ENCODE measurements around the gene SLC30A1.
A peak's percentile ranks its signal among the peaks of the same experiment; 100 is the strongest.
"Not testable (repeated sequence)": the region's sequence is repeated elsewhere in the genome, so short reads cannot be mapped to it uniquely, and the experiment has no call there.

Gene SLC30A1

DNA sequence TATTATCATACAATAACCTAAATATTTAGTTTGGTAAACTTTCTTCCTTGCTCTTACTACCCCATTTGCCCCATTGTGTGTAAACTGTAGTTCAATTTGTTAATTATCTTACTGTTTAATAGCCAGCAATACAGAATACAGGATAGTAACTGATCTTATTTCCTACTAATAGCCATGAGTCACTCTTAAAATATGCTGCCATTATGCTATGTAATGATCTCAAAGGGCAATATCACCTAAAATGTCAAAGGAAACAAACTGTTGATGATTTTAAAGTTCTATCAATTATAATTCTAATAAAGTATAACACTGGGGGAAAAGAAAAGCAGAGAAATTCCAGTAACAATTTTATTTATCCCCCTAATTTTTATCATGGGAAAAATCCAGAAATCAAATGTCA lies 4.3 kb downstream of the SLC30A1 start:
- H4K20me1 ChIP-seq (ENCODE audit: insufficient read depth, low read length, poor library complexity, severe bottlenecking): peaks cover 49% of the 10 kb centered on the region
- peaks cover 53% of the 10 kb centered on the region for H3K4me1 ChIP-seq (ENCODE audit: insufficient read depth, low read length, poor library complexity, severe bottlenecking)
- H3K4me2 ChIP-seq (ENCODE audit: low read depth, low read length, poor library complexity, severe bottlenecking): peak overlapping the region; percentile 87
- H2AFZ ChIP-seq (ENCODE audit: low read length): no peak overlapping the region
- H3K9ac ChIP-seq (ENCODE audit: low read depth, low read length, poor library complexity, severe bottlenecking): peak overlapping the region; percentile 1
- TF ChIP-seq, protein P1, sequence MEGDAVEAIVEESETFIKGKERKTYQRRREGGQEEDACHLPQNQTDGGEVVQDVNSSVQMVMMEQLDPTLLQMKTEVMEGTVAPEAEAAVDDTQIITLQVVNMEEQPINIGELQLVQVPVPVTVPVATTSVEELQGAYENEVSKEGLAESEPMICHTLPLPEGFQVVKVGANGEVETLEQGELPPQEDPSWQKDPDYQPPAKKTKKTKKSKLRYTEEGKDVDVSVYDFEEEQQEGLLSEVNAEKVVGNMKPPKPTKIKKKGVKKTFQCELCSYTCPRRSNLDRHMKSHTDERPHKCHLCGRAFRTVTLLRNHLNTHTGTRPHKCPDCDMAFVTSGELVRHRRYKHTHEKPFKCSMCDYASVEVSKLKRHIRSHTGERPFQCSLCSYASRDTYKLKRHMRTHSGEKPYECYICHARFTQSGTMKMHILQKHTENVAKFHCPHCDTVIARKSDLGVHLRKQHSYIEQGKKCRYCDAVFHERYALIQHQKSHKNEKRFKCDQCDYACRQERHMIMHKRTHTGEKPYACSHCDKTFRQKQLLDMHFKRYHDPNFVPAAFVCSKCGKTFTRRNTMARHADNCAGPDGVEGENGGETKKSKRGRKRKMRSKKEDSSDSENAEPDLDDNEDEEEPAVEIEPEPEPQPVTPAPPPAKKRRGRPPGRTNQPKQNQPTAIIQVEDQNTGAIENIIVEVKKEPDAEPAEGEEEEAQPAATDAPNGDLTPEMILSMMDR (conservative IDR thresholded peaks at IDR 0.05; ENCODE audit: low read length): no peak
- TF ChIP-seq EZH2phosphoT487 (IDR thresholded peaks at IDR 0.05; ENCODE audit: borderline replicate concordance): no peak
- H3K79me2 ChIP-seq (ENCODE audit: insufficient read depth, low read length): peaks cover 61% of the 10 kb centered on the region
- H3K9me3 ChIP-seq (ENCODE audit: insufficient read depth, low read depth, low read length): no peaks in the 10 kb centered on the region
- H3F3A ChIP-seq (ENCODE audit: low read depth): no peaks in the 10 kb centered on the region
- H3K4me3 ChIP-seq (ENCODE audit: low read length, poor library complexity, severe bottlenecking): peak overlapping the region; percentile 80
- no peaks in the 10 kb centered on the region for H3K9me2 ChIP-seq (replicated peaks; ENCODE audit: low read depth, low read length)
- H3K36me3 ChIP-seq (ENCODE audit: insufficient read depth, low read length): no peaks in the 10 kb centered on the region; the same call in 1 of the 2 replicates
- H3K27me3 ChIP-seq (ENCODE audit: insufficient read depth, low read length, poor library complexity, severe bottlenecking): no peaks in the 10 kb centered on the region

DNA sequence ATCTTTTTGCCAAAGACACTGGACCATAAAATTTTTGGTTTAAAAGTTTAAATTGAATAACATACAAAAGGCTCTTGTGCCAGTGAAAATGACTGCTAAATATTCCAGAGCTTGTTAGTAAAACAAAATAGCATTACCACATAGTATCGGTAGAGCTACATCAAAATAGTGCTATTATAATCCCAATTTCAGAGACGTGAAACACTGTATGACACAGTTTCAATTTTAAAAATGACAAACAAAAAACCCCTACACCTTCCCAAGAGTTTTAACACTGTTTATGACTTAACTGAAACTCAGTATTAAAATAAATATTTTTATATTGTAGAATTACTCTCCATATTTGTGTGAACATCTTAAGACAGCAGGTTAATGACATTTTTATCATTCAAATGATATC lies 7.0 kb downstream of the SLC30A1 start:
- no peak overlapping the region for H2AFZ ChIP-seq (ENCODE audit: low read length)
- H3K27me3 ChIP-seq (ENCODE audit: insufficient read depth, low read length, poor library complexity, severe bottlenecking): no peaks in the 10 kb centered on the region
- no peaks in the 10 kb centered on the region; the same call in 1 of the 2 replicates for H3K36me3 ChIP-seq (ENCODE audit: insufficient read depth, low read length)
- no peaks in the 10 kb centered on the region for H3K9me2 ChIP-seq (replicated peaks; ENCODE audit: low read depth, low read length)
- H3K9me3 ChIP-seq (ENCODE audit: insufficient read depth, low read depth, low read length): no peaks in the 10 kb centered on the region
- H3K4me1 ChIP-seq (ENCODE audit: insufficient read depth, low read length, poor library complexity, severe bottlenecking): peaks cover 46% of the 10 kb centered on the region
- peaks cover 43% of the 10 kb centered on the region for H4K20me1 ChIP-seq (ENCODE audit: insufficient read depth, low read length, poor library complexity, severe bottlenecking)
- H3K4me2 ChIP-seq (ENCODE audit: low read depth, low read length, poor library complexity, severe bottlenecking): no peak overlapping the region
- H3K9ac ChIP-seq (ENCODE audit: low read depth, low read length, poor library complexity, severe bottlenecking): peak overlapping the region; percentile 16
- H3F3A ChIP-seq (ENCODE audit: low read depth): no peaks in the 10 kb centered on the region
- TF ChIP-seq, protein P1 (conservative IDR thresholded peaks at IDR 0.05; ENCODE audit: low read length): no peak
- TF ChIP-seq EZH2phosphoT487 (IDR thresholded peaks at IDR 0.05; ENCODE audit: borderline replicate concordance): no peak
- H3K79me2 ChIP-seq (ENCODE audit: insufficient read depth, low read length): peaks cover 47% of the 10 kb centered on the region
- no peak overlapping the region for H3K4me3 ChIP-seq (ENCODE audit: low read length, poor library complexity, severe bottlenecking)

DNA sequence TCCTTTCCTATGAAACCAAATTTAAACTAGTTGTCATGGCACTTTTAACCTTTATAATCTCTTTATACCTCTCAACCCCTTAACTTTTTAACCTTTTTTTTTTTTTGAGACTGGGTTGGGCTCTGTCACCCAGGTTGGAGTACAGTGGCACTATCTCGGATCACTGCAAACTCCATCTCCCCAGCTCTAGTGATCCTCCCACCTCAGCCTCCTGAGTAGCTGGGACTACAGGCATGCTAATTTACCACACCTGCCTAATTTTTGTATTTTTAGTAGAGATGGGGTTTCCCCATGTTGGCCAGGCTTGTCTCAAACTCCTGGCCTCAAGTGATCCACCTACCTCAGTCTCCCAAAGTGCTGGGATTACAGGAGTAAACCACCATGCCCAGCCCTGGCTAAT lies 8.6 kb downstream of the SLC30A1 start:
- not testable (repeated sequence) for H2AFZ ChIP-seq (ENCODE audit: low read length); H3K36me3 ChIP-seq (ENCODE audit: insufficient read depth, low read length); H3F3A ChIP-seq (ENCODE audit: low read depth); H3K9me3 ChIP-seq (ENCODE audit: insufficient read depth, low read depth, low read length); H3K9ac ChIP-seq (ENCODE audit: low read depth, low read length, poor library complexity, severe bottlenecking); H3K4me3 ChIP-seq (ENCODE audit: low read length, poor library complexity, severe bottlenecking); H3K9me2 ChIP-seq (replicated peaks; ENCODE audit: low read depth, low read length); H3K4me2 ChIP-seq (ENCODE audit: low read depth, low read length, poor library complexity, severe bottlenecking); H3K27me3 ChIP-seq (ENCODE audit: insufficient read depth, low read length, poor library complexity, severe bottlenecking)
- H4K20me1 ChIP-seq (ENCODE audit: insufficient read depth, low read length, poor library complexity, severe bottlenecking): peaks cover 27% of the 10 kb centered on the region
- H3K79me2 ChIP-seq (ENCODE audit: insufficient read depth, low read length): peaks cover 30% of the 10 kb centered on the region
- H3K4me1 ChIP-seq (ENCODE audit: insufficient read depth, low read length, poor library complexity, severe bottlenecking): peaks cover 31% of the 10 kb centered on the region

DNA sequence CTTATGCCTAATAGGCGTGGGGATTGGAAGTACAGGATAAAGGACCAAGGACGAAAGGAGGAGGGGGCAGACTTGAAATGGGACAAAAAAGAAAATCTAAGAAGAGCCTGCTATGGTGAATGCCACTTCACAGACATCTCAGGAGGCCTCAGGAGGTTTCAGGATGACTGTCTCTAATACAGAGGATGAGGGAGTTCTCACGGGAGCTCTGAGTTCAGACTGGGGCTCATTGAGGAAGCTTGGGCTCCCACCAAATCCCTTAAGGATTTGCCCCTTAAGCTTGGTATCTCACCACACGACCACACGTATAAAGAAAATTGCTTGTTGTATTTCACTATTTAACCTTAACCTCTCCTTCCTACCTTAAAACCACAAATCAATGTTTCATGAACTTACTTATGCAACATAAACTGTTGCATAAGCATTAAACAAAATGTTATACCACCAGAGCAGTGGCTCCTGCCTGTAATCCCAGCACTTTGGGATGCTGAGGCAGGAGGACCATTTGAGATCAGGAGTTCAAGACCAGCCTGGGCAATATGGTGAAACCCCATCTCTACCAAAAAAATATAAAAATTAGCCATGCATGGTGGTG lies 12.4 kb downstream of the SLC30A1 start:
- H3K4me2 ChIP-seq (ENCODE audit: low read depth, low read length, poor library complexity, severe bottlenecking): no peak overlapping the region
- TF ChIP-seq, protein P1 (conservative IDR thresholded peaks at IDR 0.05; ENCODE audit: low read length): no peak
- TF ChIP-seq EZH2phosphoT487 (IDR thresholded peaks at IDR 0.05; ENCODE audit: borderline replicate concordance): no peak
- H2AFZ ChIP-seq (ENCODE audit: low read length): no peak overlapping the region

More for the DNA sequence above, 12.4 kb downstream of the SLC30A1 start:
- Histone ChIP-seq H4K20me1 (ENCODE audit: insufficient read depth, low read length, poor library complexity, severe bottlenecking) (no peaks in the 10 kb centered on the region), H3K36me3 (ENCODE audit: insufficient read depth, low read length) (no peaks in the 10 kb centered on the region), H3K9me3 (ENCODE audit: insufficient read depth, low read depth, low read length) (no peaks in the 10 kb centered on the region), H3K9ac (ENCODE audit: low read depth, low read length, poor library complexity, severe bottlenecking) (no peak overlapping the region), H3K79me2 (ENCODE audit: insufficient read depth, low read length) (no peaks in the 10 kb centered on the region), H3K9me2 (replicated peaks; ENCODE audit: low read depth, low read length) (no peaks in the 10 kb centered on the region), H3F3A (ENCODE audit: low read depth) (no peaks in the 10 kb centered on the region), H3K4me3 (ENCODE audit: low read length, poor library complexity, severe bottlenecking) (no peak overlapping the region), H3K4me1 (ENCODE audit: insufficient read depth, low read length, poor library complexity, severe bottlenecking) (no peaks in the 10 kb centered on the region), H3K27me3 (ENCODE audit: insufficient read depth, low read length, poor library complexity, severe bottlenecking) (no peaks in the 10 kb centered on the region)
